ENCODE data around the gene PYGO1. TPM values are rescaled to one million over a fixed set of nuclear protein-coding genes. Genes with fewer than 3 reads are reported as not detected.

The PYGO1 gene
- total RNA-seq, 1 experiment from 2014 or later, result 0.83 TPM

GRCh38 chr15:55576943-55577342, 11.2 kb downstream of the PYGO1 start:
- Histone ChIP-seq H3K9ac (ENCODE audit: extremely low read depth, insufficient read length, low read length) (no peak overlapping the region), H3K4me2 (ENCODE audit: insufficient read depth, insufficient read length, low read length) (no peak overlapping the region), H3K14ac (ENCODE audit: insufficient read depth, low read length) (no peak overlapping the region), H2BK20ac (ENCODE audit: low read depth, low read length, poor library complexity, severe bottlenecking) (no peak overlapping the region), H4K91ac (ENCODE audit: insufficient read length, low read depth, low read length) (no peak overlapping the region), H2BK12ac (ENCODE audit: insufficient read length, low read depth, low read length) (no peak overlapping the region), H3K4ac (ENCODE audit: low read depth, low read length) (no peak overlapping the region), H3K79me2 (ENCODE audit: insufficient read depth, low read length) (no peaks in the 10 kb centered on the region), H3K23me2 (ENCODE audit: insufficient read length, low read depth, low read length, poor library complexity, severe bottlenecking) (no peaks in the 10 kb centered on the region), H3K4me1 (ENCODE audit: insufficient read depth, low read length) (no peaks in the 10 kb centered on the region), H3K27ac (ENCODE audit: insufficient read length, low read depth, low read length) (no peak overlapping the region), H4K20me1 (ENCODE audit: control insufficient read depth, insufficient read depth, insufficient read length) (no peaks in the 10 kb centered on the region), H3K56ac (ENCODE audit: insufficient read length, low read depth, low read length) (no peak overlapping the region), H2BK120ac (ENCODE audit: low read depth, low read length, poor library complexity, severe bottlenecking) (no peak overlapping the region), H3K27me3 (ENCODE audit: insufficient read depth, low read length) (no peaks in the 10 kb centered on the region), H2AK5ac (ENCODE audit: insufficient read length, low read length) (no peak overlapping the region), H3K79me1 (ENCODE audit: insufficient read depth, low read depth, low read length, poor library complexity, severe bottlenecking) (no peaks in the 10 kb centered on the region), H3K18ac (ENCODE audit: insufficient read length, low read depth, low read length) (no peak overlapping the region), H2BK5ac (ENCODE audit: insufficient read length, low read length) (no peak overlapping the region), H2AFZ (ENCODE audit: low read length) (no peak overlapping the region), H3T11ph (ENCODE audit: low read length) (no peak overlapping the region), H4K8ac (replicated peaks; ENCODE audit: insufficient read length, low read depth, low read length) (no peak overlapping the region), H2BK15ac (ENCODE audit: low read depth, low read length) (no peak overlapping the region), H3K23ac (ENCODE audit: insufficient read length, low read depth, low read length) (no peak overlapping the region), H3K9me3 (ENCODE audit: control insufficient read depth, low read depth, low read length) (no peaks in the 10 kb centered on the region), H4K5ac (ENCODE audit: insufficient read length, low read depth, low read length) (no peak overlapping the region)
- Mint-ChIP-seq H3K27me3 (ENCODE audit: low read depth) (peaks cover 6% of the 10 kb centered on the region), H3K27ac (no peak overlapping the region; a peak in 1 of 7 replicates), H3K4me1 (no peaks in the 10 kb centered on the region), H3K4me3 (no peak overlapping the region), H3K9me3 (peaks cover 0 to 4% of the 10 kb centered on the region in 2 experiments; a peak in 3 of 5 replicates), H3K36me3 (ENCODE audit: insufficient read depth in 1 of 3, low read depth in 3 of 3) (no peaks in the 10 kb centered on the region)
- DNase-seq, result no peak
- no CpG with 5 or more reads among the region's 6 CpGs for WGBS (ENCODE audit: extremely low coverage, insufficient read length, low lambda C conversion rate)
- TF ChIP-seq CTCF (conservative IDR thresholded peaks at IDR 0.05), result no peak
